ENCODE data around the gene CTCF. TPM values are rescaled to one million over a fixed set of nuclear protein-coding genes. Genes with fewer than 3 reads are reported as not detected.

Gene CTCF
- total and polyA plus RNA-seq, 2 donors from 2014 or later: 20.4 to 42.6 TPM

DNA sequence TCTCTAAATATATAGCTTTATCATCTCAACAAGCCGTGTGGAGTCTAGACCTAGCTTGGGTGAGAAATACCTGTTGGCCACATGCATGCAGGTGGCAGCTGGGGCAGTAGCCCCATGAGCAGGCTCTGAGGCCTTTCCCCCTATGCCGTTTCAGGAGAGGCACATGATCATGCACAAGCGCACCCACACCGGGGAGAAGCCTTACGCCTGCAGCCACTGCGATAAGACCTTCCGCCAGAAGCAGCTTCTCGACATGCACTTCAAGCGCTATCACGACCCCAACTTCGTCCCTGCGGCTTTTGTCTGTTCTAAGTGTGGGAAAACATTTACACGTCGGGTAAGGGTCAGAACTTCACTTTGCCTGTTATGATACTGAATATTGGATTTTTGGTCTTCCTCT lies 65.9 kb downstream of the CTCF start:
- Histone ChIP-seq H3K4me1 (ENCODE audit: control insufficient read depth in 2 of 3, insufficient read depth in 2 of 3, low read depth in 1 of 3, low read length in 3 of 3) (no peaks in the 10 kb centered on the region), H3K27me3 (ENCODE audit: control insufficient read depth, insufficient read depth, low read length) (no peaks in the 10 kb centered on the region), H3K4me3 (ENCODE audit: low read length in 3 of 3) (no peak overlapping the region), H3K27ac (ENCODE audit: low read depth in 2 of 2, low read length in 2 of 2) (no peak overlapping the region), H3K36me3 (ENCODE audit: control insufficient read depth in 2 of 3, insufficient read depth in 3 of 3, low read length in 3 of 3) (peaks cover 8 to 42% (median 23%) of the 10 kb centered on the region in 3 donors), H3K9me3 (ENCODE audit: control insufficient read depth in 2 of 3, insufficient read depth in 1 of 3, low read length in 3 of 3) (no peaks in the 10 kb centered on the region), H3K9ac (ENCODE audit: low read length in 3 of 3) (no peak overlapping the region)
- intact Hi-C loops (cut with DNase I): no loop called here
- FAIRE-seq (no peak), DNase-seq (no peak)
- TF ChIP-seq, protein P1, sequence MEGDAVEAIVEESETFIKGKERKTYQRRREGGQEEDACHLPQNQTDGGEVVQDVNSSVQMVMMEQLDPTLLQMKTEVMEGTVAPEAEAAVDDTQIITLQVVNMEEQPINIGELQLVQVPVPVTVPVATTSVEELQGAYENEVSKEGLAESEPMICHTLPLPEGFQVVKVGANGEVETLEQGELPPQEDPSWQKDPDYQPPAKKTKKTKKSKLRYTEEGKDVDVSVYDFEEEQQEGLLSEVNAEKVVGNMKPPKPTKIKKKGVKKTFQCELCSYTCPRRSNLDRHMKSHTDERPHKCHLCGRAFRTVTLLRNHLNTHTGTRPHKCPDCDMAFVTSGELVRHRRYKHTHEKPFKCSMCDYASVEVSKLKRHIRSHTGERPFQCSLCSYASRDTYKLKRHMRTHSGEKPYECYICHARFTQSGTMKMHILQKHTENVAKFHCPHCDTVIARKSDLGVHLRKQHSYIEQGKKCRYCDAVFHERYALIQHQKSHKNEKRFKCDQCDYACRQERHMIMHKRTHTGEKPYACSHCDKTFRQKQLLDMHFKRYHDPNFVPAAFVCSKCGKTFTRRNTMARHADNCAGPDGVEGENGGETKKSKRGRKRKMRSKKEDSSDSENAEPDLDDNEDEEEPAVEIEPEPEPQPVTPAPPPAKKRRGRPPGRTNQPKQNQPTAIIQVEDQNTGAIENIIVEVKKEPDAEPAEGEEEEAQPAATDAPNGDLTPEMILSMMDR (IDR thresholded peaks at IDR 0.05; ENCODE audit: borderline replicate concordance, extremely low read depth, insufficient read depth): no peak

DNA sequence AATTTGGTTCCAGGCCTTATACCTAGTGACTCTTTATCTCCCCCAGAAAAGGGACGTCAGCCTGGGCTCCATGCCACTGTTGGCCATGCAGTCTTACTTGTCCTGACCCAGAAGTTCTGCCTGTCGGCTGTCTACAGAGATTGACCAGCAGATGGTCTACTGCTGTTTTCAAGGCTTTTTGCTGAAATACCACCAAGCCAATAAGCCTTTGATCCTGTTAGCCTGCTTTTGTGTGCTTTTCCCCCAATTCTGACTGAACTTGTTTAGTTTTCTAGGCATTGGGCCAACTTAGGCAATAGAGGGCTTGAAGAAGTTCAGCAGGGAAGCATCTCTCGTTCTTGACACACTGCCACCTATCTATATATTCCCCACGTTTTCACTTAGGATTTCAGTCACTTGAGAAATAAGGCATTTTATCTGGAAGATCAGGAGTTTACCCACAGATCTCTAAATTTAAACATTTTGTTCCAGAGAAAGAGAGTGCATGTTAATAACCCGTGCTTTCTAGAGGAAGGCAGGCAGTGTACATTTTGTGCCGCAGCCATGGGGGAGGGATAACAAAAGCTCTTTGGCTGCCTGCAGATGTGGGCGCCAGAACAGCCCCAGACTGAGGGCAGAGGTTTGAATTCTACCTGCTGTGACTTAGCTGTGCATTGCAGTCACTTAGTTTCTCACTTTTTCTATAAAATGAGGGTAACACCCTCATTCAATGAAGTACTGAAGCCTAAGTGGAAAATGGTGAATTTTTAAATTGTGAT lies 70.3 kb downstream of the CTCF start:
- no peak overlapping the region for H3K27ac ChIP-seq (ENCODE audit: low read depth in 2 of 2, low read length in 2 of 2)
- H3K4me1 ChIP-seq (ENCODE audit: control insufficient read depth in 2 of 3, insufficient read depth in 2 of 3, low read depth in 1 of 3, low read length in 3 of 3): no peaks in the 10 kb centered on the region
- FAIRE-seq (no peak), DNase-seq (no peak)
- TF ChIP-seq, protein P1 (IDR thresholded peaks at IDR 0.05; ENCODE audit: borderline replicate concordance, extremely low read depth, insufficient read depth): no peak
- intact Hi-C loops (cut with DNase I): no loop called here
- H3K27me3 ChIP-seq (ENCODE audit: control insufficient read depth, insufficient read depth, low read length): no peaks in the 10 kb centered on the region
- H3K36me3 ChIP-seq (ENCODE audit: control insufficient read depth in 2 of 3, insufficient read depth in 3 of 3, low read length in 3 of 3): peaks cover 6 to 35% (median 18%) of the 10 kb centered on the region in 3 donors
- no peak overlapping the region for H3K4me3 ChIP-seq (ENCODE audit: low read length in 3 of 3)
- no peaks in the 10 kb centered on the region for H3K9me3 ChIP-seq (ENCODE audit: control insufficient read depth in 2 of 3, insufficient read depth in 1 of 3, low read length in 3 of 3)
- no peak overlapping the region for H3K9ac ChIP-seq (ENCODE audit: low read length in 3 of 3)

DNA sequence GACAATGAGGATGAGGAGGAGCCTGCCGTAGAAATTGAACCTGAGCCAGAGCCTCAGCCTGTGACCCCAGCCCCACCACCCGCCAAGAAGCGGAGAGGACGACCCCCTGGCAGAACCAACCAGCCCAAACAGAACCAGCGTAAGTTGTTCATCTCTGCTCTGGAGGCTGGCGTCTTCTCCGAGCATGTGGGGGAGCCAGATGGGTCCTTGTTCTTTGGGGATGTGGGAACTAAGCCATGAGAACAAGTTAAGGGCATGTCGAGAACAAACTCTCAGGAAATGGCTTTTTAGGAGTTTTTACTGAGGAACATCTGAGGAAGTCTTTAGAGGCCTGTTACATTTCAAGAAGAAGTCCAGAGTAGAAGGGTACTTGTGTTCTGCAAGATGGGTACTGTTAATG lies 74.4 kb downstream of the CTCF start:
- no peak for DNase-seq
- intact Hi-C loops (cut with DNase I): no loop called here
- Histone ChIP-seq H3K27me3 (ENCODE audit: control insufficient read depth, insufficient read depth, low read length) (no peaks in the 10 kb centered on the region), H3K4me1 (ENCODE audit: control insufficient read depth in 2 of 3, insufficient read depth in 2 of 3, low read depth in 1 of 3, low read length in 3 of 3) (no peaks in the 10 kb centered on the region), H3K36me3 (ENCODE audit: control insufficient read depth in 2 of 3, insufficient read depth in 3 of 3, low read length in 3 of 3) (peaks cover 4 to 32% (median 17%) of the 10 kb centered on the region in 3 donors), H3K4me3 (ENCODE audit: low read length in 3 of 3) (no peak overlapping the region), H3K9ac (ENCODE audit: low read length in 3 of 3) (no peak overlapping the region), H3K9me3 (ENCODE audit: control insufficient read depth in 2 of 3, insufficient read depth in 1 of 3, low read length in 3 of 3) (no peaks in the 10 kb centered on the region), H3K27ac (ENCODE audit: low read depth in 2 of 2, low read length in 2 of 2) (no peak overlapping the region)
- TF ChIP-seq, protein P1 (IDR thresholded peaks at IDR 0.05; ENCODE audit: borderline replicate concordance, extremely low read depth, insufficient read depth): no peak
- FAIRE-seq: no peak
